K562 (cell line): ENCODE measurements around the gene ARL2. TPM values are rescaled to one million over a fixed set of nuclear protein-coding genes. Genes with fewer than 3 reads are reported as not detected.

Experiments
- CHD7 ChIP-seq: fragments of 200-600 bp; sonication (generic); IDR thresholded peaks from one replicate; pipeline ENCODE4 v1.6.1; 2012; ENCODE audit warnings: mild to moderate bottlenecking, low read depth, low read length, inconsistent platforms
- LEF1 ChIP-seq: fragments of 450-650 bp; IDR thresholded peaks from 2 replicates; pipeline ENCODE4 v1.6.1; 2016; ENCODE audit warnings: mild to moderate bottlenecking
- NFIX ChIP-seq: fragments of 250-450 bp; sonication (Bioruptor Pico); IDR thresholded peaks from 2 replicates; pipeline ENCODE4 v1.4.0; 2020; ENCODE audit warnings: low read depth, mild to moderate bottlenecking, moderate library complexity
- NR0B1 ChIP-seq: fragments of 450-650 bp; IDR thresholded peaks from one replicate; pipeline ENCODE4 v1.6.1; 2018; ENCODE audit warnings: mild to moderate bottlenecking, moderate library complexity; ENCODE audit not compliant: partially characterized antibody
- SIN3B ChIP-seq: fragments of 450-650 bp; IDR thresholded peaks from 2 replicates; pipeline ENCODE4 v1.6.1; 2017; ENCODE audit warnings: low read depth, mild to moderate bottlenecking, moderate library complexity
- ZKSCAN3 ChIP-seq: fragments of 250-450 bp; sonication (Bioruptor Pico); IDR thresholded peaks from 2 replicates; pipeline ENCODE4 v1.4.0; 2020
- ZNF3 ChIP-seq: fragments of 250-450 bp; sonication (Bioruptor Pico); IDR thresholded peaks from 2 replicates; pipeline ENCODE4 v1.5.0; 2021; ENCODE audit warnings: mild to moderate bottlenecking, moderate library complexity
- ZNF592 ChIP-seq: fragments of 450-650 bp; IDR thresholded peaks from 2 replicates; pipeline ENCODE4 v1.6.1; 2017; ENCODE audit warnings: antibody characterized with exemption, mild to moderate bottlenecking
- polyA plus RNA-seq, 8 experiments: library from polyadenylated mRNA; depleted of rRNA in 4 of 8; stranded (reverse) in 5 of 8; unstranded in 3 of 8; fragments of >200 nt; fragmentation: Nextera tagmentation in 2 of 8; fragmentation: Illumina TruSeq in 1 of 8; extraction: Ambion mirVana in 2 of 8; extraction: Trizol in 1 of 8; gene quantifications; 2 replicates each; pipeline versions ENCODE4 v1.2.1 to v1.2.3, GENCODE V29; 2011 to 2014; ENCODE audit warnings: inconsistent platforms in 1 of 8, missing spikeins in 1 of 8
- total RNA-seq, 7 experiments: library from RNA; depleted of rRNA in 6 of 7; stranded (reverse); fragments of >200 nt in 6 of 7; fragmentation: Illumina TruSeq in 2 of 7; extraction: Trizol in 2 of 7; gene quantifications; 2 replicates each; pipeline versions ENCODE4 v1.2.1 to v1.2.3, GENCODE V29; 2011 to 2021; ENCODE audit warnings: low replicate concordance in 1 of 7
- TF ChIP-seq, protein P1 (sequence below): sonication (generic); IDR thresholded peaks from 2 replicates; pipeline ENCODE4 v1.6.1; 2016

Gene ARL2
- total and polyA plus RNA-seq, 9 of the 15 experiments (the other 6 are each of a cell fraction or from before 2014, with no cell fraction given), result 5.7 to 154 (median 92.2) TPM

DNA sequence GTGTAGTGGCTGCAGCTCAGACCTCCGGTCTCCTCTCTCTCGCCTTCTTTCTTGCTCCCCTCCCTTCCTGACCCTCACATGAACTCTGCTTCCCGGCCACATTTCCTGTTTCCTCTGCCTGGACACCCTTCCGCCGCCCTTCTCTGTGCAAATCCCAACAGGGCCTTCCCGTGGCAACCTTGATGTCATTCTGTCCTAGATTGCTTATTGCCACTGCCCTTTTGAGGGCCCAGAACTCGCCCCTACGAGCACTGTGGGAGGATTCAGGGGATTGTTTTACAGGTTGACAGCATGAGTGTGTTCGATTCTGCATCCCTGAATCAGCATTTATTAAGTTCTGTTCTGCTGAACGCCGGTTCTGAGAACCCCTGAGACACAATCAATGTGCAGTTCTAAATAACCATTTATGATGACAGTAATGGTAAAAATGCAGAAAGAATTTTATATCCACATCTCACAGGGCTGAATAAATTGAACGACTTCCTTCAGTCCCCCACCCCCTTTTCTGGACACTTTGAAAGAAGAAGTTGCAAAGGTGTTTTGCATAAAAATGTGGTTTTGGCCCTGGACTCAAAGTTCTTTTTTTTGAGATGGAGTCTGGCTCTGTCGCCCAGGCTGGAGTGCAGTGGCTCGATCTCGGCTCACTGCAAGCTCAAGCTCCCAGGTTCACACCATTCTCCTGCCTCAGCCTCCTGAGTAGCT is 23.6 kb upstream of the ARL2 start (continued):
- no peak for TF ChIP-seq CHD7
- TF ChIP-seq SIN3B, result no peak
- TF ChIP-seq NFIX (CRISPR knock-in tag), result no peak
- TF ChIP-seq, protein P1, sequence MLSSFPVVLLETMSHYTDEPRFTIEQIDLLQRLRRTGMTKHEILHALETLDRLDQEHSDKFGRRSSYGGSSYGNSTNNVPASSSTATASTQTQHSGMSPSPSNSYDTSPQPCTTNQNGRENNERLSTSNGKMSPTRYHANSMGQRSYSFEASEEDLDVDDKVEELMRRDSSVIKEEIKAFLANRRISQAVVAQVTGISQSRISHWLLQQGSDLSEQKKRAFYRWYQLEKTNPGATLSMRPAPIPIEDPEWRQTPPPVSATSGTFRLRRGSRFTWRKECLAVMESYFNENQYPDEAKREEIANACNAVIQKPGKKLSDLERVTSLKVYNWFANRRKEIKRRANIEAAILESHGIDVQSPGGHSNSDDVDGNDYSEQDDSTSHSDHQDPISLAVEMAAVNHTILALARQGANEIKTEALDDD, result no peak
- no peak for TF ChIP-seq NR0B1
- TF ChIP-seq ZKSCAN3 (CRISPR knock-in tag), result no peak
- 0 out of 2 replicates have a peak, but pooled peaks have one; percentile 31 for TF ChIP-seq LEF1
- peak; percentile 66; the same call in 1 of the 2 replicates for TF ChIP-seq ZNF592
- no peak for TF ChIP-seq ZNF3 (CRISPR knock-in tag)
